ENCODE results near the gene PPP4R2. TPM values are rescaled to one million over a fixed set of nuclear protein-coding genes. Genes with fewer than 3 reads are reported as not detected.
A peak's percentile ranks its signal among the peaks of the same experiment; 100 is the strongest.

PPP4R2 gene
- total RNA-seq, 5 donors from 2014 or later (not counting 1 experiment from before 2014, with no cell fraction given), result 53.3 to 70.6 (median 61.3) TPM

DNA sequence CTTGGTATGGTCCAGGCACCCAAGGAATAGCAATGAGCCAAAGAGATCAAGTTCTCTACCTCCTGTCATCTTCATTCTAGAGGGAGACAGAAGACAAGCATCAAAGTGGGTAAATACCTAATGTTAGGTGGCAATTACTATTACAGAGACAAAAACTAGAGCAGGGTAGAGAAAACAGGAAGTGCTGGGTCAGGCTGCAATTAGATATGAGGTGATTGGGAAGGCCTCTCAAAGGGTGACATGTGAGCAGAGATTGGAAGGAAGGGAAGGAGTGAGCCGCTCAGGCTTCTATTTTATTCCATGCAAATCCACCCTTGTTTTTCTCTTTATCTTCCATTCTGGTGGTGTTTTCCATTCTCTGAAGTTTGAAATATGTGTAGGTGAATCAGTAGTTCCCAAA lies 102.3 kb downstream of the PPP4R2 start:
- ChIA-PET POLR2A (no interaction called here), CTCF (no interaction called here)
- Histone ChIP-seq H3K9me3 (no peaks in the 10 kb centered on the region), H3K4me1 (ENCODE audit: control insufficient read depth in 1 of 2, extremely low read depth in 1 of 2, insufficient read depth in 2 of 2, low read length in 2 of 2) (peaks cover 3 to 5% of the 10 kb centered on the region in 2 experiments), H3K36me3 (ENCODE audit: control insufficient read depth in 2 of 2, extremely low read depth in 1 of 2, insufficient read depth in 1 of 2, low read length in 1 of 2) (no peaks in the 10 kb centered on the region), H3K27ac (ENCODE audit: low read length) (no peak overlapping the region), H3K27me3 (replicated peaks in 1 of 2; ENCODE audit: control insufficient read depth in 2 of 2, extremely low read depth in 1 of 2, insufficient read depth in 2 of 2, low read length in 1 of 2) (peaks cover 0 to 29% of the 10 kb centered on the region in 2 experiments), H3K4me3 (ENCODE audit: control insufficient read depth in 1 of 2, extremely low read depth in 1 of 2, low read length in 1 of 2) (no peak overlapping the region)
- DNase-seq, result no peak
- peaks cover 3 to 7% of the 10 kb centered on the region in 2 donors for H3K27me3 Mint-ChIP-seq
- no peak overlapping the region for H3K27ac Mint-ChIP-seq
- no peak for ATAC-seq (replicated peaks in 1 of 4)
- no peaks in the 10 kb centered on the region for H3K9me3 Mint-ChIP-seq
- no CpG with 5 or more reads among the region's 1 CpG for WGBS (ENCODE audit: insufficient coverage)
- peaks cover 7 to 8% (median 8%) of the 10 kb centered on the region in 3 donors for H3K4me1 Mint-ChIP-seq
- H3K4me3 Mint-ChIP-seq, result no peak overlapping the region
- no peaks in the 10 kb centered on the region for H3K36me3 Mint-ChIP-seq

DNA sequence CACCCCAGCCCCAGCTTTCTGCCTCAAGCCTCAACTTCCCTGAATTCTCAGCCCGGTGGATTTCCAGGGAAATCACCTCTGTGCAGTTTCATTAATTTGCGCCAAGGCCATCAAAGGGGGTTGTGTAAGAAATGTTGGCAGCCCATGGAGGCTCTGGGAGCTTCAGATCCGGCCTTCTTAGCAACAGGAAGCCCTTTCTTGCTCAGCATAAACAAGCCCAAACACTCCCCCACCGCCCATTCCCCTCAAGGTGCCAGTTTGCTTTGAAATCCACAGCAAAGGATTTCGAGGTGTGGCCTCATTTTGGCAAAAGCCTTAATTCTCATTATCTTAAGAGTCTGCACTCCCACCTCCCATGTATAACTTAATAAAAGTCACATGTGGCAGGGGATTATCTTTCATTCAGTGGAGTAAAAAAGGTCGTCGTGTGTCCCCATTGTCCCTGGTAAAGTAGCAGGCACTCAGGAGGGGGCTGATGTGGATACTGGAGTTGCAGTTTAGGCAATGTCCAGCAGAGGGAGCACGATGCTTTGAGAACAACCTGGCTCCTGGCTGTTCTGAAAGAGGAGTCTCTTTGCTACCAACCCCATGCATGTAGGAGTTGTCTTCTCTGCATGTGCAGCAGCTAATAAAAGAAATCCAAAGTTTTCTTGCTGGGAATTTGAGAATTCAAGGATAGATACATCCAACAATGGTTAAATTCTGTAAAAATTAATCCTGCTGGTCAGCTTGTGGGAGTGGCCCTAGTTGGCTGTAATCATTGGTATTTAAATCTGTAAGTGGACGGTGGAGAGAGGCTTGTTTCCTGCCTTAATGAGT lies 104.3 kb downstream of the PPP4R2 start:
- ATAC-seq (replicated peaks in 1 of 4) (peak; percentile 57 to 76 (median 74)), DNase-seq (peak; percentile 15 to 85 (median 62))
- no peak overlapping the region for H3K27ac Mint-ChIP-seq
- H3K27me3 Mint-ChIP-seq, result peaks cover 0 to 7% of the 10 kb centered on the region in 2 donors
- WGBS (ENCODE audit: insufficient coverage), result 0% methylated on average over 3 of the region's 9 CpGs
- H3K9me3 Mint-ChIP-seq, result no peaks in the 10 kb centered on the region
- peaks cover 0 to 17% of the 10 kb centered on the region in 2 experiments for H3K27me3 ChIP-seq (replicated peaks in 1 of 2; ENCODE audit: control insufficient read depth in 2 of 2, extremely low read depth in 1 of 2, insufficient read depth in 2 of 2, low read length in 1 of 2)
- no peak overlapping the region for H3K27ac ChIP-seq (ENCODE audit: low read length)
- H3K4me3 Mint-ChIP-seq, result no peak overlapping the region
- ChIA-PET CTCF (interaction anchor here (0.8 to 1.4 kb wide), 5 partner anchors 13 to 407 kb away, joined by 3 to 6 read pairs (median 4); no protein-coding TSS in a partner anchor), POLR2A (interaction anchor here in 1 of 2 donors (0.5 kb wide), 1 partner anchor 881 kb away, joined by 6 read pairs; no protein-coding TSS in a partner anchor)
- no peaks in the 10 kb centered on the region for H3K36me3 ChIP-seq (ENCODE audit: control insufficient read depth in 2 of 2, extremely low read depth in 1 of 2, insufficient read depth in 1 of 2, low read length in 1 of 2)
- no peaks in the 10 kb centered on the region for H3K4me1 Mint-ChIP-seq
- H3K9me3 ChIP-seq, result no peaks in the 10 kb centered on the region
- H3K4me3 ChIP-seq (ENCODE audit: control insufficient read depth in 1 of 2, extremely low read depth in 1 of 2, low read length in 1 of 2), result no peak overlapping the region
- H3K36me3 Mint-ChIP-seq, result no peaks in the 10 kb centered on the region
- no peaks in the 10 kb centered on the region for H3K4me1 ChIP-seq (ENCODE audit: control insufficient read depth in 1 of 2, extremely low read depth in 1 of 2, insufficient read depth in 2 of 2, low read length in 2 of 2)

DNA sequence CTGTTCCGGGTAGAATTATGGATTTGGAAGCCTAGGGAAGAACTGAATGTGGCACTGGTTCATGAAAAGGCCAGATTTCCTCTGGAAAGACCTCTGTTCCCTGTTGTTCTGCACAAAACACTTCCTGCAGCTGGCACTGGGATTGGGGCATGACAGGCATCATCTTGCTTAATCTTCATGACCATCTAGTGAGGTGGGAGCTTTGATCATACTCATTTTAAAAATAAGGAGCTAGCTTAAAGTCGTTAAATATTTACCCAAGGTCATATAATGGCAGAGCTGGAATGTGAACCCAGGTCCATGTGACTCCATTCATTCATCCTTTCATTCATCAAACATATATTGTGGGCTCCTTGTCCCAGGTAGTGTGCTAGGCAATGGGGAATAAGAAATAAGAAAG lies 105.3 kb downstream of the PPP4R2 start:
- H3K27me3 Mint-ChIP-seq, result peaks cover 0 to 3% of the 10 kb centered on the region in 2 donors
- H3K9me3 Mint-ChIP-seq, result no peaks in the 10 kb centered on the region
- no peak overlapping the region for H3K4me3 Mint-ChIP-seq
- Histone ChIP-seq H3K27ac (ENCODE audit: low read length) (no peak overlapping the region), H3K36me3 (ENCODE audit: control insufficient read depth in 2 of 2, extremely low read depth in 1 of 2, insufficient read depth in 1 of 2, low read length in 1 of 2) (no peaks in the 10 kb centered on the region), H3K4me1 (ENCODE audit: control insufficient read depth in 1 of 2, extremely low read depth in 1 of 2, insufficient read depth in 2 of 2, low read length in 2 of 2) (no peaks in the 10 kb centered on the region), H3K27me3 (replicated peaks in 1 of 2; ENCODE audit: control insufficient read depth in 2 of 2, extremely low read depth in 1 of 2, insufficient read depth in 2 of 2, low read length in 1 of 2) (peaks cover 0 to 14% of the 10 kb centered on the region in 2 experiments), H3K9me3 (no peaks in the 10 kb centered on the region), H3K4me3 (ENCODE audit: control insufficient read depth in 1 of 2, extremely low read depth in 1 of 2, low read length in 1 of 2) (no peak overlapping the region)
- DNase-seq, result no peak
- WGBS (ENCODE audit: insufficient coverage), result 40% methylated on average over 1 of the region's 2 CpGs
- ATAC-seq (replicated peaks in 1 of 4), result no peak
- H3K27ac Mint-ChIP-seq, result no peak overlapping the region
- no peaks in the 10 kb centered on the region for H3K4me1 Mint-ChIP-seq
- no peaks in the 10 kb centered on the region for H3K36me3 Mint-ChIP-seq
- CTCF ChIA-PET, result interaction anchor here in 1 of 2 donors (0.6 to 1.0 kb wide), 2 partner anchors 41 to 401 kb away, joined by 3 to 6 read pairs; partner anchors contain the start of gene EBLN2
- POLR2A ChIA-PET, result no interaction called here

DNA sequence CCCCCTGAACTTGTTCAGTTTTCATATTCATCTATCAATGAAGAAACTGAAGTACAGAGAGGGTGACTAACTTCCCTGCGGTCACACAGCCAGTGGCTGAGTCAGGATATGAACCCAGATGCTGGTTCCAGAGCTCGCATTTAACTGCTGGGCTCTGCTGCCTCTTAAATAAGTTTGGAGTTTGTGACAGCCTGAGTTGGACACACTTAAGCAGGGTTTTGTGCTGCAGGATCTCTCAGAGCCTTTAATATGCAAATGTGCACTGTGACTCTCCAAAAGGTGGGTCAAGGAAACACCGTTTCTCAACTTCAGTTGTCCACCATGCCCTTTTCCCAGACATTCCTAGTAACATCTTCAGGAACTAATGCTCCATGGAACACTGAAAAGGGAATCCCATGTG lies 110.6 kb downstream of the PPP4R2 start:
- Mint-ChIP-seq H3K4me1 (no peaks in the 10 kb centered on the region), H3K4me3 (no peak overlapping the region), H3K9me3 (no peaks in the 10 kb centered on the region), H3K27ac (no peak overlapping the region), H3K27me3 (peaks cover 11 to 21% of the 10 kb centered on the region in 2 donors), H3K36me3 (no peaks in the 10 kb centered on the region)
- WGBS (ENCODE audit: insufficient coverage), result 93% methylated on average over 2 of the region's 3 CpGs
- Histone ChIP-seq H3K27ac (ENCODE audit: low read length) (no peak overlapping the region), H3K9me3 (no peaks in the 10 kb centered on the region), H3K4me1 (ENCODE audit: control insufficient read depth in 1 of 2, extremely low read depth in 1 of 2, insufficient read depth in 2 of 2, low read length in 2 of 2) (no peaks in the 10 kb centered on the region), H3K36me3 (ENCODE audit: control insufficient read depth in 2 of 2, extremely low read depth in 1 of 2, insufficient read depth in 1 of 2, low read length in 1 of 2) (no peaks in the 10 kb centered on the region), H3K27me3 (replicated peaks in 1 of 2; ENCODE audit: control insufficient read depth in 2 of 2, extremely low read depth in 1 of 2, insufficient read depth in 2 of 2, low read length in 1 of 2) (peaks cover 0 to 7% of the 10 kb centered on the region in 2 experiments), H3K4me3 (ENCODE audit: control insufficient read depth in 1 of 2, extremely low read depth in 1 of 2, low read length in 1 of 2) (no peak overlapping the region)
- POLR2A ChIA-PET, result no interaction called here
- CTCF ChIA-PET, result no interaction called here
- no peak for DNase-seq
- ATAC-seq (replicated peaks in 1 of 4), result no peak

DNA sequence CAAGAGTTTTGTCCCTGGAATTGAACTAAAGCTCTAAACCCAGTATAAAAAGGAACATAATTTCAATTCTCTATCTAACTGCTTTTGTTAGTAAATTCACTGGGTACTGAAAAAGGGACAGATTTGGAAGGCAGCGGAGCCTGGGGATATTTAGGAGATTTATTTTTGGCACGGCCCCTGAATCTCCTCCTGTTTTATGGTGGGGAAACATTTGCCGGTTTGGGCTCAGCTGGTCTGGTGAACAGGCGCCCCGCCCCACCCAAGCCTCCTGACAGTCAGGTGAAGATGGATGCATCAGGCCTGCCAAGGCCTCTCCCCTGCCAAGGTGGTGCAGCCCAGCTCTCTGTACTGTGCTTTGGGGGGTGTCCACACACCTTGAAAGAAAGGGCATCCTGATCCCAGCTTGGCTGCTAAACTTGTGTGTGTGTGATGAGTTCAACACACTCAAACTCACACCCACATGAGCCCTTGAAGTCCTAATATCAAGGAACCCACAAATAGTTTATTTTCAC lies 111.1 kb downstream of the PPP4R2 start:
- H3K4me1 ChIP-seq (ENCODE audit: control insufficient read depth in 1 of 2, extremely low read depth in 1 of 2, insufficient read depth in 2 of 2, low read length in 2 of 2), result no peaks in the 10 kb centered on the region
- no peak for DNase-seq
- ATAC-seq (replicated peaks in 1 of 4), result no peak
- H3K27me3 Mint-ChIP-seq, result peaks cover 11 to 22% of the 10 kb centered on the region in 2 donors
- ChIA-PET POLR2A (no interaction called here), CTCF (no interaction called here)
- peaks cover 0 to 8% of the 10 kb centered on the region in 2 experiments for H3K27me3 ChIP-seq (replicated peaks in 1 of 2; ENCODE audit: control insufficient read depth in 2 of 2, extremely low read depth in 1 of 2, insufficient read depth in 2 of 2, low read length in 1 of 2)
- no peaks in the 10 kb centered on the region for H3K36me3 ChIP-seq (ENCODE audit: control insufficient read depth in 2 of 2, extremely low read depth in 1 of 2, insufficient read depth in 1 of 2, low read length in 1 of 2)
- H3K27ac Mint-ChIP-seq, result no peak overlapping the region
- H3K36me3 Mint-ChIP-seq, result no peaks in the 10 kb centered on the region
- no peak overlapping the region for H3K4me3 Mint-ChIP-seq
- no peaks in the 10 kb centered on the region for H3K4me1 Mint-ChIP-seq
- H3K9me3 Mint-ChIP-seq, result no peaks in the 10 kb centered on the region
- 93% methylated on average over 4 of the region's 5 CpGs for WGBS (ENCODE audit: insufficient coverage)
- H3K9me3 ChIP-seq, result no peaks in the 10 kb centered on the region
- no peak overlapping the region for H3K27ac ChIP-seq (ENCODE audit: low read length)
- H3K4me3 ChIP-seq (ENCODE audit: control insufficient read depth in 1 of 2, extremely low read depth in 1 of 2, low read length in 1 of 2), result no peak overlapping the region

- ATAC-seq (replicated peaks in 1 of 4), result no peak
- POLR2A ChIA-PET, result no interaction called here
- CTCF ChIA-PET, result no interaction called here
Observed at GRCh38 chr3:73108750-73109149, 112.1 kb downstream of the PPP4R2 start.

More at GRCh38 chr3:73108750-73109149, 112.1 kb downstream of the PPP4R2 start:
- Histone ChIP-seq H3K36me3 (ENCODE audit: control insufficient read depth in 2 of 2, extremely low read depth in 1 of 2, insufficient read depth in 1 of 2, low read length in 1 of 2) (no peaks in the 10 kb centered on the region), H3K27ac (ENCODE audit: low read length) (no peak overlapping the region), H3K4me3 (ENCODE audit: control insufficient read depth in 1 of 2, extremely low read depth in 1 of 2, low read length in 1 of 2) (no peak overlapping the region), H3K4me1 (ENCODE audit: control insufficient read depth in 1 of 2, extremely low read depth in 1 of 2, insufficient read depth in 2 of 2, low read length in 2 of 2) (no peaks in the 10 kb centered on the region), H3K9me3 (no peaks in the 10 kb centered on the region), H3K27me3 (replicated peaks in 1 of 2; ENCODE audit: control insufficient read depth in 2 of 2, extremely low read depth in 1 of 2, insufficient read depth in 2 of 2, low read length in 1 of 2) (peaks cover 0 to 6% of the 10 kb centered on the region in 2 experiments)
- 100% methylated on average over 1 of the region's 3 CpGs for WGBS (ENCODE audit: insufficient coverage)
- Mint-ChIP-seq H3K4me1 (no peaks in the 10 kb centered on the region), H3K27ac (no peak overlapping the region), H3K9me3 (no peaks in the 10 kb centered on the region), H3K4me3 (no peak overlapping the region), H3K27me3 (peaks cover 11 to 22% of the 10 kb centered on the region in 2 donors), H3K36me3 (no peaks in the 10 kb centered on the region)
- no peak for DNase-seq

All from T-cell (primary cell).